CD14-positive monocyte (primary cell): ENCODE measurements around the gene TYROBP. TPM values are rescaled to one million over a fixed set of nuclear protein-coding genes. Genes with fewer than 3 reads are reported as not detected.

Experiments
- DNase-seq, 3 donors: peaks; one replicate each; pipeline ENCODE4 v3.0.0-alpha.2; 2011 to 2022
- H2AFZ ChIP-seq: 2 replicates; pipeline ENCODE4 v1.6.0; 2012; ENCODE audit warnings: mild to moderate bottlenecking, low read depth, low read length, inconsistent platforms; ENCODE audit not compliant: insufficient read depth, poor library complexity, severe bottlenecking
- H3K27ac ChIP-seq, 2 donors: 1 replicate in 1 of 2; 2 replicates in 1 of 2; pipeline ENCODE4 v1.5.1; 2012 to 2013; ENCODE audit warnings: low read length in 2 of 2, control low read depth in 1 of 2, inconsistent platforms in 1 of 2, low read depth in 1 of 2, mild to moderate bottlenecking in 1 of 2
- H3K27me3 ChIP-seq, 2 donors: one replicate each; pipeline versions ENCODE4 v1.6.0 to v1.6.1; 2011 to 2013; ENCODE audit warnings: low read length in 2 of 2; ENCODE audit not compliant: control insufficient read depth in 2 of 2, insufficient read depth in 2 of 2
- H3K36me3 ChIP-seq, 2 donors: replicated peaks in 1 of 2; 1 replicate in 1 of 2; 2 replicates in 1 of 2; pipeline versions ENCODE4 v1.5.1 to v1.6.1; 2012 to 2013; ENCODE audit warnings: low read length in 2 of 2, control low read depth in 1 of 2, inconsistent platforms in 1 of 2, mild to moderate bottlenecking in 1 of 2; ENCODE audit not compliant: insufficient read depth in 2 of 2, control insufficient read depth in 1 of 2
- H3K4me1 ChIP-seq, 2 donors: 1 replicate in 1 of 2; 2 replicates in 1 of 2; pipeline versions ENCODE4 v1.5.1 to v1.6.1; 2012 to 2013; ENCODE audit warnings: low read length in 2 of 2, control low read depth in 1 of 2, inconsistent platforms in 1 of 2, mild to moderate bottlenecking in 1 of 2, moderate library complexity in 1 of 2; ENCODE audit not compliant: insufficient read depth in 2 of 2, control insufficient read depth in 1 of 2
- H3K4me2 ChIP-seq: replicated peaks from 2 replicates; pipeline ENCODE3; 2012; ENCODE audit warnings: low read length, moderate library complexity, mild to moderate bottlenecking; ENCODE audit not compliant: poor library complexity, severe bottlenecking; ENCODE audit errors: extremely low read depth
- H3K4me3 ChIP-seq, 3 experiments: fragments of 200-600 bp in 1 of 3; sonication (generic) in 1 of 3; replicated peaks in 1 of 3; 1 replicate in 2 of 3; 2 replicates in 1 of 3; pipeline ENCODE4 v1.5.1; 2011 to 2013; ENCODE audit warnings: low read length in 3 of 3, mild to moderate bottlenecking in 3 of 3, control low read depth in 2 of 3, low read depth in 2 of 3, inconsistent platforms in 1 of 3, moderate library complexity in 1 of 3
- H3K79me2 ChIP-seq: 2 replicates; pipeline ENCODE4 v1.6.0; 2012; ENCODE audit warnings: mild to moderate bottlenecking, control low read depth, inconsistent platforms, low read length, moderate library complexity; ENCODE audit not compliant: insufficient read depth
- H3K9ac ChIP-seq: 2 replicates; pipeline ENCODE4 v1.6.0; 2017; ENCODE audit warnings: low read length, mild to moderate bottlenecking; ENCODE audit not compliant: insufficient read depth, poor library complexity, severe bottlenecking
- H3K9me3 ChIP-seq, 2 donors: replicated peaks in 1 of 2; 1 replicate in 1 of 2; 2 replicates in 1 of 2; pipeline versions ENCODE4 v1.5.1 to v1.6.1; 2012 to 2013; ENCODE audit warnings: low read length in 2 of 2, control low read depth in 1 of 2; ENCODE audit not compliant: control insufficient read depth in 1 of 2, insufficient read depth in 1 of 2
- H4K20me1 ChIP-seq: 2 replicates; pipeline ENCODE4 v1.6.0; 2012; ENCODE audit warnings: mild to moderate bottlenecking, low read length, control low read depth, moderate library complexity; ENCODE audit not compliant: insufficient read depth
- H3K27ac Mint-ChIP-seq, 7 donors: one replicate each; pipeline ENCODE4 v1.8.0; 2020; ENCODE audit warnings: mild to moderate bottlenecking in 7 of 7, mixed read lengths in 7 of 7, moderate library complexity in 6 of 7, inconsistent platforms in 2 of 7
- H3K27me3 Mint-ChIP-seq, 3 donors: one replicate each; pipeline ENCODE4 v1.8.0; 2021 to 2022; ENCODE audit warnings: low read depth in 3 of 3, mild to moderate bottlenecking in 3 of 3, mixed read lengths in 3 of 3, moderate library complexity in 3 of 3, inconsistent platforms in 1 of 3
- H3K36me3 Mint-ChIP-seq, 2 donors: one replicate each; pipeline ENCODE4 v1.8.0; 2020; ENCODE audit warnings: mixed read lengths in 2 of 2, inconsistent platforms in 1 of 2, mild to moderate bottlenecking in 1 of 2
- H3K4me1 Mint-ChIP-seq: one replicate; pipeline ENCODE4 v1.8.0; 2020; ENCODE audit warnings: mild to moderate bottlenecking, mixed read lengths
- H3K4me3 Mint-ChIP-seq, 2 donors: one replicate each; pipeline ENCODE4 v1.8.0; 2020; ENCODE audit warnings: mild to moderate bottlenecking in 2 of 2, mixed read lengths in 2 of 2, moderate library complexity in 1 of 2
- H3K9me3 Mint-ChIP-seq, 7 donors: one replicate each; pipeline ENCODE4 v1.8.0; 2020 to 2022; ENCODE audit warnings: mixed read lengths in 7 of 7, mild to moderate bottlenecking in 6 of 7, moderate library complexity in 6 of 7, inconsistent platforms in 2 of 7
- CTCF ChIP-seq: fragments of 200-600 bp; IDR thresholded peaks from one replicate; pipeline ENCODE4 v1.8.0; 2022; ENCODE audit warnings: antibody characterized with exemption, mild to moderate bottlenecking
- WGBS: methylation state at CpG from one replicate; pipeline ENCODE4 v1.1.5; 2013; ENCODE audit warnings: missing lambda C conversion rate; ENCODE audit not compliant: insufficient coverage; 5-methylcytosine and 5-hydroxymethylcytosine counted together
- intact Hi-C, 2 donors: fragments of 100-400 bp; cut with micrococcal nuclease; formaldehyde crosslinking; loops; one replicate each; pipeline versions ENCODE4 v1.15.0 to v1.15.1; 2023
- polyA plus RNA-seq, 3 donors: library from polyadenylated mRNA; depleted of rRNA in 1 of 3; unstranded in 2 of 3; stranded (reverse) in 1 of 3; fragments of 300-500 nt in 2 of 3; fragments of >200 nt in 1 of 3; fragmentation: Illumina TruSeq in 2 of 3; gene quantifications; 1 replicate in 2 of 3; 2 replicates in 1 of 3; pipeline ENCODE4 v1.2.3, GENCODE V29; 2012 to 2021

The TYROBP gene
- polyA plus RNA-seq, 3 donors = 3,224 to 6,141 (median 5,182) TPM

- H3K4me1 ChIP-seq = no peaks in the 10 kb centered on the region
- no peak overlapping the region for H3K9ac ChIP-seq
- WGBS = 96% methylated on average over 9 of the region's 9 CpGs
- peak overlapping the region in 5 of 7 donors; percentile 12 to 85 (median 33) for H3K27ac Mint-ChIP-seq
- H3K4me1 Mint-ChIP-seq = peaks cover 3% of the 10 kb centered on the region
- peaks cover 56 to 70% of the 10 kb centered on the region in 2 donors for H3K36me3 Mint-ChIP-seq
- H2AFZ ChIP-seq = no peak overlapping the region
- peaks cover 19% of the 10 kb centered on the region for H3K79me2 ChIP-seq
- no peak for DNase-seq
- H3K4me2 ChIP-seq = no peak overlapping the region
- H3K36me3 ChIP-seq = peaks cover 53 to 68% of the 10 kb centered on the region in 2 donors
- no peaks in the 10 kb centered on the region for H3K9me3 Mint-ChIP-seq
- H3K27ac ChIP-seq = no peak overlapping the region
- H3K4me3 Mint-ChIP-seq = peak overlapping the region in 1 of 2 donors; percentile 25
- intact Hi-C loops = no loop called here
- H3K27me3 ChIP-seq = no peaks in the 10 kb centered on the region
- H3K4me3 ChIP-seq = no peak overlapping the region
- H3K9me3 ChIP-seq = no peaks in the 10 kb centered on the region
- peaks cover 0 to 3% (median 2%) of the 10 kb centered on the region in 3 donors for H3K27me3 Mint-ChIP-seq
- H4K20me1 ChIP-seq = peaks cover 71% of the 10 kb centered on the region
- no peak for TF ChIP-seq CTCF
Observed at GRCh38 chr19:35888398-35888797, 19.7 kb downstream of the TYROBP start.

GRCh38 chr19:35887197-35887596 lies 20.9 kb downstream of the TYROBP start:
- Mint-ChIP-seq H3K4me1 (peaks cover 6% of the 10 kb centered on the region), H3K27me3 (peaks cover 0 to 3% (median 2%) of the 10 kb centered on the region in 3 donors), H3K4me3 (no peak overlapping the region), H3K27ac (no peak overlapping the region), H3K36me3 (peaks cover 45 to 59% of the 10 kb centered on the region in 2 donors), H3K9me3 (no peaks in the 10 kb centered on the region)
- H3K4me1 ChIP-seq = no peaks in the 10 kb centered on the region
- H3K27ac ChIP-seq = no peak overlapping the region
- peaks cover 42 to 56% of the 10 kb centered on the region in 2 donors for H3K36me3 ChIP-seq
- no peak for DNase-seq
- WGBS = 93% methylated on average over 3 of the region's 5 CpGs
- no peak overlapping the region for H3K9ac ChIP-seq
- TF ChIP-seq CTCF = no peak
- no peaks in the 10 kb centered on the region for H3K27me3 ChIP-seq
- intact Hi-C loops = no loop called here
- H3K9me3 ChIP-seq = no peaks in the 10 kb centered on the region
- H4K20me1 ChIP-seq = peaks cover 60% of the 10 kb centered on the region
- peaks cover 9% of the 10 kb centered on the region for H3K79me2 ChIP-seq
- no peak overlapping the region for H2AFZ ChIP-seq
- no peak overlapping the region for H3K4me2 ChIP-seq
- no peak overlapping the region for H3K4me3 ChIP-seq
